Measurements from ENCODE around the gene MYZAP. TPM values are rescaled to one million over a fixed set of nuclear protein-coding genes. Genes with fewer than 3 reads are reported as not detected.

Gene MYZAP
- polyA plus RNA-seq, 1 donor from 2014 or later: not detected

DNA sequence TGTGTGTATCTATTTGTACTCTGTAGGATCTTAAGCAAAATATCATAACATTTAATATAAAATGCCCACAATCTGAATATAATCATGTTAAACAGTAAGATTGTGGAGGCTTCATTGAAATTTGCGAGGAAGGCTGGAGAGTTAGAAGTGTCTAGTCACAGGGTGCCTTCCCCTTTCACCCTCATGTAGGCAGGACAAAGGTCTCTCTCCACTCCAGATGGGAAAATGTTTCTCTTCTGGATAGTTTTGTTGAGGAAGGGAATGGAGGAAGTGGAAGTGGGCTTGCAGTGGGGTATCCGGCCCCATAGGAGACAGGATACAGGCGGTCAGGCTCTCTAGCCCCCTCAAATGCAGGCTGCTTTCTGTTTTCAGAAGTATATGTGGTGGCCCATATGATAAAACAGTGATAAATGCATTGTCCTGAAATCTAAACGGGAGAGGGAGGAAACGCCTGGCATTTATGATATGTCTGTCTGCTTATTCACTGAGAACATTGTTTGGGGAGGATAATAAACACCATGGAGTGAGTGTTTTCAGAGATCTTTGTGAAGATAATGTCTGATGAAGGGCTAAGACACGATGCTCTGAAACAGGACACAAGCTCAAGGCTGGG, 13.3 kb upstream of the MYZAP start:
- Histone ChIP-seq H3K4me3 (ENCODE audit: low read length) (no peak overlapping the region), H3K9ac (ENCODE audit: low read length) (no peak overlapping the region), H3K9me3 (ENCODE audit: low read length) (no peaks in the 10 kb centered on the region), H3K36me3 (ENCODE audit: insufficient read depth, low read length) (no peaks in the 10 kb centered on the region), H3K79me2 (replicated peaks; ENCODE audit: insufficient read depth, low read length) (no peaks in the 10 kb centered on the region), H3K4me2 (ENCODE audit: low read length) (no peak overlapping the region), H3K9me2 (ENCODE audit: insufficient read depth, low read length) (no peaks in the 10 kb centered on the region), H3K27me3 (ENCODE audit: insufficient read depth, low read depth, low read length) (no peaks in the 10 kb centered on the region), H3F3A (ENCODE audit: insufficient read depth, low read length, poor library complexity, severe bottlenecking) (no peaks in the 10 kb centered on the region), H2AFZ (ENCODE audit: low read depth, low read length) (no peak overlapping the region), H3K27ac (ENCODE audit: low read length) (no peak overlapping the region), H4K20me1 (ENCODE audit: insufficient read depth) (no peaks in the 10 kb centered on the region)
- TF ChIP-seq, protein P1, sequence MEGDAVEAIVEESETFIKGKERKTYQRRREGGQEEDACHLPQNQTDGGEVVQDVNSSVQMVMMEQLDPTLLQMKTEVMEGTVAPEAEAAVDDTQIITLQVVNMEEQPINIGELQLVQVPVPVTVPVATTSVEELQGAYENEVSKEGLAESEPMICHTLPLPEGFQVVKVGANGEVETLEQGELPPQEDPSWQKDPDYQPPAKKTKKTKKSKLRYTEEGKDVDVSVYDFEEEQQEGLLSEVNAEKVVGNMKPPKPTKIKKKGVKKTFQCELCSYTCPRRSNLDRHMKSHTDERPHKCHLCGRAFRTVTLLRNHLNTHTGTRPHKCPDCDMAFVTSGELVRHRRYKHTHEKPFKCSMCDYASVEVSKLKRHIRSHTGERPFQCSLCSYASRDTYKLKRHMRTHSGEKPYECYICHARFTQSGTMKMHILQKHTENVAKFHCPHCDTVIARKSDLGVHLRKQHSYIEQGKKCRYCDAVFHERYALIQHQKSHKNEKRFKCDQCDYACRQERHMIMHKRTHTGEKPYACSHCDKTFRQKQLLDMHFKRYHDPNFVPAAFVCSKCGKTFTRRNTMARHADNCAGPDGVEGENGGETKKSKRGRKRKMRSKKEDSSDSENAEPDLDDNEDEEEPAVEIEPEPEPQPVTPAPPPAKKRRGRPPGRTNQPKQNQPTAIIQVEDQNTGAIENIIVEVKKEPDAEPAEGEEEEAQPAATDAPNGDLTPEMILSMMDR (IDR thresholded peaks at IDR 0.05; ENCODE audit: poor library complexity, severe bottlenecking): no peak
- TF ChIP-seq MXI1 (conservative IDR thresholded peaks at IDR 0.05; ENCODE audit: poor library complexity, severe bottlenecking) (no peak), RAD21 (conservative IDR thresholded peaks at IDR 0.05) (no peak), EZH2 (IDR thresholded peaks at IDR 0.05; ENCODE audit: borderline replicate concordance, insufficient read depth, low read length, poor library complexity, severe bottlenecking) (no peak), TAF1 (IDR thresholded peaks at IDR 0.05; ENCODE audit: low read depth) (no peak), EP300 (conservative IDR thresholded peaks at IDR 0.05; ENCODE audit: poor library complexity, severe bottlenecking) (no peak), SMC3 (conservative IDR thresholded peaks at IDR 0.05; ENCODE audit: poor library complexity) (no peak), POLR2AphosphoS5 (IDR thresholded peaks at IDR 0.05) (no peak), REST (IDR thresholded peaks at IDR 0.05; ENCODE audit: borderline replicate concordance) (no peak)

- TF ChIP-seq SMC3 (conservative IDR thresholded peaks at IDR 0.05; ENCODE audit: poor library complexity): no peak
- no peak for TF ChIP-seq TAF1 (IDR thresholded peaks at IDR 0.05; ENCODE audit: low read depth)
- TF ChIP-seq, protein P1 (IDR thresholded peaks at IDR 0.05; ENCODE audit: poor library complexity, severe bottlenecking): no peak
- no peak for TF ChIP-seq EP300 (conservative IDR thresholded peaks at IDR 0.05; ENCODE audit: poor library complexity, severe bottlenecking)
- TF ChIP-seq EZH2 (IDR thresholded peaks at IDR 0.05; ENCODE audit: borderline replicate concordance, insufficient read depth, low read length, poor library complexity, severe bottlenecking): no peak
- TF ChIP-seq MXI1 (conservative IDR thresholded peaks at IDR 0.05; ENCODE audit: poor library complexity, severe bottlenecking): no peak
- TF ChIP-seq POLR2AphosphoS5 (IDR thresholded peaks at IDR 0.05): no peak
- no peak for TF ChIP-seq REST (IDR thresholded peaks at IDR 0.05; ENCODE audit: borderline replicate concordance)
- no peak for TF ChIP-seq RAD21 (conservative IDR thresholded peaks at IDR 0.05)
- Histone ChIP-seq H3K36me3 (ENCODE audit: insufficient read depth, low read length) (no peaks in the 10 kb centered on the region), H3K4me3 (ENCODE audit: low read length) (no peak overlapping the region), H3K4me2 (ENCODE audit: low read length) (no peak overlapping the region), H3K27me3 (ENCODE audit: insufficient read depth, low read depth, low read length) (no peaks in the 10 kb centered on the region), H3F3A (ENCODE audit: insufficient read depth, low read length, poor library complexity, severe bottlenecking) (no peaks in the 10 kb centered on the region), H3K9me2 (ENCODE audit: insufficient read depth, low read length) (no peaks in the 10 kb centered on the region), H4K20me1 (ENCODE audit: insufficient read depth) (no peaks in the 10 kb centered on the region), H2AFZ (ENCODE audit: low read depth, low read length) (no peak overlapping the region), H3K79me2 (replicated peaks; ENCODE audit: insufficient read depth, low read length) (no peaks in the 10 kb centered on the region), H3K9ac (ENCODE audit: low read length) (no peak overlapping the region), H3K9me3 (ENCODE audit: low read length) (no peaks in the 10 kb centered on the region), H3K27ac (ENCODE audit: low read length) (no peak overlapping the region)
Measured at GRCh38 chr15:57580428-57580827, 11.3 kb upstream of the MYZAP start.
